Measurements from ENCODE around the gene ITGBL1. TPM values are rescaled to one million over a fixed set of nuclear protein-coding genes. Genes with fewer than 3 reads are reported as not detected.

Gene ITGBL1
- total RNA-seq, 1 donor: 398 TPM

GRCh38 chr13:101453784-101454201, 1.3 kb downstream of the ITGBL1 start:
- H2AFZ ChIP-seq (ENCODE audit: low read length): peak overlapping the region; percentile 11
- peak overlapping the region; percentile 90 for H3K4me3 ChIP-seq (ENCODE audit: insufficient read depth, low read length)
- peaks cover 66% of the 10 kb centered on the region for H3K4me1 ChIP-seq (ENCODE audit: insufficient read depth, low read length)
- H3K27ac ChIP-seq (ENCODE audit: low read depth, low read length): peak overlapping the region; percentile 82
- no peaks in the 10 kb centered on the region for H3K9me3 ChIP-seq (ENCODE audit: low read depth, low read length)
- peaks cover 59% of the 10 kb centered on the region for H3K79me2 ChIP-seq (ENCODE audit: insufficient read depth, low read length)
- peak overlapping the region; percentile 95 for H3K4me2 ChIP-seq (ENCODE audit: insufficient read depth, low read length)
- H3K36me3 ChIP-seq (ENCODE audit: insufficient read depth, low read length): peaks cover 16% of the 10 kb centered on the region
- no peaks in the 10 kb centered on the region for H3K27me3 ChIP-seq (ENCODE audit: insufficient read depth, low read length)
- TF ChIP-seq, protein P1, sequence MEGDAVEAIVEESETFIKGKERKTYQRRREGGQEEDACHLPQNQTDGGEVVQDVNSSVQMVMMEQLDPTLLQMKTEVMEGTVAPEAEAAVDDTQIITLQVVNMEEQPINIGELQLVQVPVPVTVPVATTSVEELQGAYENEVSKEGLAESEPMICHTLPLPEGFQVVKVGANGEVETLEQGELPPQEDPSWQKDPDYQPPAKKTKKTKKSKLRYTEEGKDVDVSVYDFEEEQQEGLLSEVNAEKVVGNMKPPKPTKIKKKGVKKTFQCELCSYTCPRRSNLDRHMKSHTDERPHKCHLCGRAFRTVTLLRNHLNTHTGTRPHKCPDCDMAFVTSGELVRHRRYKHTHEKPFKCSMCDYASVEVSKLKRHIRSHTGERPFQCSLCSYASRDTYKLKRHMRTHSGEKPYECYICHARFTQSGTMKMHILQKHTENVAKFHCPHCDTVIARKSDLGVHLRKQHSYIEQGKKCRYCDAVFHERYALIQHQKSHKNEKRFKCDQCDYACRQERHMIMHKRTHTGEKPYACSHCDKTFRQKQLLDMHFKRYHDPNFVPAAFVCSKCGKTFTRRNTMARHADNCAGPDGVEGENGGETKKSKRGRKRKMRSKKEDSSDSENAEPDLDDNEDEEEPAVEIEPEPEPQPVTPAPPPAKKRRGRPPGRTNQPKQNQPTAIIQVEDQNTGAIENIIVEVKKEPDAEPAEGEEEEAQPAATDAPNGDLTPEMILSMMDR (IDR thresholded peaks at IDR 0.05; ENCODE audit: extremely low read depth, low read depth, low read length): peak; percentile 22
- peak; percentile 60 for DNase-seq (ENCODE audit: insufficient read length, low spot score, missing footprints)
- H4K20me1 ChIP-seq (ENCODE audit: insufficient read depth, low read length): no peaks in the 10 kb centered on the region

DNA sequence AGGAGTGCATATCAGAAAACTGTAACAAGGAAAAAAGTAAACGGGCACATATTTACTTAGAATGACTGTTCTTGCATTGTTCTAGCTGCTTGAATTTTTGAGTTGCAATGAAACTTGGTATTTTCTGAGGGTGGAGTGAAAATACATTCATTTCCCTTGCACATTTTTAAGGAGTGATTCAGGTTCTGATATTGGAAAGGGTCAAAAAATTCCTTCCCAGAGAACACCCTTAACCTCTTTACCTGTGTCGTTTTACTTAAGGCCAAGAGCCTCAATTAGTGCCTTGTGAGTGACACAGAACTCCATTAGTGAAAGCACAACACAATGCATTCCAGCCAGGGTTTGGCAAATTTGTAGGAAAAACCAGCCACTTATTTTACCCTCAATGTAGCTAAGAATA, 2.3 kb downstream of the ITGBL1 start:
- Histone ChIP-seq H3K9me3 (ENCODE audit: low read depth, low read length) (no peaks in the 10 kb centered on the region), H3K4me2 (ENCODE audit: insufficient read depth, low read length) (peak overlapping the region; percentile 95), H2AFZ (ENCODE audit: low read length) (no peak overlapping the region), H3K79me2 (ENCODE audit: insufficient read depth, low read length) (peaks cover 68% of the 10 kb centered on the region), H3K27ac (ENCODE audit: low read depth, low read length) (peak overlapping the region; percentile 82), H3K27me3 (ENCODE audit: insufficient read depth, low read length) (no peaks in the 10 kb centered on the region), H3K4me1 (ENCODE audit: insufficient read depth, low read length) (peaks cover 61% of the 10 kb centered on the region), H4K20me1 (ENCODE audit: insufficient read depth, low read length) (no peaks in the 10 kb centered on the region), H3K36me3 (ENCODE audit: insufficient read depth, low read length) (peaks cover 17% of the 10 kb centered on the region), H3K4me3 (ENCODE audit: insufficient read depth, low read length) (peak overlapping the region; percentile 90)
- DNase-seq (ENCODE audit: insufficient read length, low spot score, missing footprints): no peak
- TF ChIP-seq, protein P1 (IDR thresholded peaks at IDR 0.05; ENCODE audit: extremely low read depth, low read depth, low read length): no peak

DNA sequence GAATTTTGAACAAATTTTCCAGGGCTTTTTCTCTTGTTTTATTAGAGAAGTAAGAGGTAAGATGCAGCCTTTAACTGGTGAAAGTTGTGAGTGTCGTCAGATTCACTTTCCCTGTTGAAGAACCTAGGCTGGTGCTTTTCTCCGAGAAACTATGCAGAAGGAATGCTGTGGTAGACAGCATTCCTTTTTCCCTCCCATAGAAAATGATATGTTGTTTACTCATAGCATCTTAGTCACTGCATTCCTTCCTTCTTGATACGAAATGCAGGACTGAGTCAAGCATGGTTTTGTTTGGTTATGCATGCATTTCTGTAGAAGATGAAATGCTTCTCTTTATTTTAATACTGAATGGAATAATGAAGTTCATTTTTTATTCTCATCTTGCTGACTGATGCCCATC, 3.4 kb downstream of the ITGBL1 start:
- Histone ChIP-seq H3K79me2 (ENCODE audit: insufficient read depth, low read length) (peaks cover 79% of the 10 kb centered on the region), H3K36me3 (ENCODE audit: insufficient read depth, low read length) (peaks cover 22% of the 10 kb centered on the region), H2AFZ (ENCODE audit: low read length) (no peak overlapping the region), H3K4me1 (ENCODE audit: insufficient read depth, low read length) (peaks cover 50% of the 10 kb centered on the region), H3K27ac (ENCODE audit: low read depth, low read length) (peak overlapping the region; percentile 82), H3K27me3 (ENCODE audit: insufficient read depth, low read length) (no peaks in the 10 kb centered on the region), H3K4me3 (ENCODE audit: insufficient read depth, low read length) (peak overlapping the region; percentile 42), H3K4me2 (ENCODE audit: insufficient read depth, low read length) (peak overlapping the region; percentile 95), H3K9me3 (ENCODE audit: low read depth, low read length) (no peaks in the 10 kb centered on the region), H4K20me1 (ENCODE audit: insufficient read depth, low read length) (no peaks in the 10 kb centered on the region)
- peak; percentile 87 for DNase-seq (ENCODE audit: insufficient read length, low spot score, missing footprints)
- TF ChIP-seq, protein P1 (IDR thresholded peaks at IDR 0.05; ENCODE audit: extremely low read depth, low read depth, low read length): no peak

GRCh38 chr13:101457176-101457575, 4.7 kb downstream of the ITGBL1 start:
- peak overlapping the region; percentile 95 for H3K4me2 ChIP-seq (ENCODE audit: insufficient read depth, low read length)
- peaks cover 80% of the 10 kb centered on the region for H3K79me2 ChIP-seq (ENCODE audit: insufficient read depth, low read length)
- H3K36me3 ChIP-seq (ENCODE audit: insufficient read depth, low read length): peaks cover 33% of the 10 kb centered on the region
- TF ChIP-seq, protein P1 (IDR thresholded peaks at IDR 0.05; ENCODE audit: extremely low read depth, low read depth, low read length): no peak
- no peaks in the 10 kb centered on the region for H3K9me3 ChIP-seq (ENCODE audit: low read depth, low read length)
- peaks cover 38% of the 10 kb centered on the region for H3K4me1 ChIP-seq (ENCODE audit: insufficient read depth, low read length)
- H4K20me1 ChIP-seq (ENCODE audit: insufficient read depth, low read length): no peaks in the 10 kb centered on the region
- H3K4me3 ChIP-seq (ENCODE audit: insufficient read depth, low read length): no peak overlapping the region
- H2AFZ ChIP-seq (ENCODE audit: low read length): no peak overlapping the region
- no peaks in the 10 kb centered on the region for H3K27me3 ChIP-seq (ENCODE audit: insufficient read depth, low read length)
- no peak overlapping the region for H3K27ac ChIP-seq (ENCODE audit: low read depth, low read length)
- DNase-seq (ENCODE audit: insufficient read length, low spot score, missing footprints): no peak

Measured in osteoblast (primary cell).